ENCODE data around the gene ANKRD44.

Gene ANKRD44

GRCh38 chr2:197256021-197256420 is 54.6 kb downstream of the ANKRD44 start:
- Histone ChIP-seq H3K4me3 (peak overlapping the region; percentile 55), H3K27ac (peak overlapping the region; percentile 41 to 63)
- no peak for DNase-seq (ENCODE audit: low spot score)
- no peak for TF ChIP-seq CTCF (IDR thresholded peaks at IDR 0.05)

- peak; percentile 82 for DNase-seq (ENCODE audit: low spot score)
- H3K4me3 ChIP-seq = peak overlapping the region; percentile 55
- peak overlapping the region; percentile 41 to 63 for H3K27ac ChIP-seq
- no peak for TF ChIP-seq CTCF (IDR thresholded peaks at IDR 0.05)
Observed at GRCh38 chr2:197255543-197255942, 55.0 kb downstream of the ANKRD44 start.

DNA sequence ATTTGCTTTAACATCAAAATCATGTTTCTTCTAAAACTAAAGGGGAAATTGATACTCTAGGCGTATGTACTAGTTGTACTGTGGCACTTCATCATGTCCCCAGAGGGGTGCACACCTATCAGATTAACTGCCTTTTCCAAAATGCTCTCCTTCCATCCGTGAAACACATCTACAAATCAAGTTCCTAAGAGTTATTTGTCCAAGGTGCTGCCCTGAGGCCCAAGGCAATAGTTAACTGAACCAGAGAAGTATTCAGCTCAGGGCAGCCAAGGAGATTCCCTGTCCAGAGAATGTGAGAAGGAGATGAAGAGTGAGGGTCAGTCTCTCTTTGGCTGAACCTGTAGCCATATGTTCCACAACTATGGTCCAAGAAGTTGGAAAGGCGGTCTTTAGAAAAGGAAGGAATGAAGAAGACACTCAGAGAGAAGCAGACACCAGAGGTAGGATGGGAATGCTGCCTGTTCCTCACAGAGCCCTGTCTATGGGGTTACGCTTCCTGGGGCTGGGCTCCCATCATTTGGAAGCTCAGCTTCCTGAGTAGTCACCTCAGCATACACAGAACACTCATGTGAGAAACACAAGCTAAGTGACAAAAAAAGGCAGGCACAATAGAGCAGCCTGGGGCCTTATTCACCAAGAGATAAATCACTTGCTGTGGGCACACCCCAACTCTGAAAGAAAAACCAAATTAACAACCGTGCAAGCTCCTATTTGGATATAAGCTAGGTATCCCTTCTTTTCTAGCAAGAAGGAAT is 55.6 kb downstream of the ANKRD44 start:
- Histone ChIP-seq H3K27ac (peak overlapping the region; percentile 41 to 63), H3K4me3 (peak overlapping the region; percentile 55)
- no peak for DNase-seq (ENCODE audit: low spot score)
- TF ChIP-seq CTCF (IDR thresholded peaks at IDR 0.05) = no peak

GRCh38 chr2:197251576-197251975 is 59.0 kb downstream of the ANKRD44 start:
- Histone ChIP-seq H3K4me3 (no peak overlapping the region), H3K27ac (no peak overlapping the region)
- DNase-seq (ENCODE audit: low spot score) = no peak
- TF ChIP-seq CTCF (IDR thresholded peaks at IDR 0.05) = no peak

GRCh38 chr2:197251163-197251562 is 59.4 kb downstream of the ANKRD44 start:
- no peak for DNase-seq (ENCODE audit: low spot score)
- Histone ChIP-seq H3K27ac (no peak overlapping the region), H3K4me3 (no peak overlapping the region)
- TF ChIP-seq CTCF (IDR thresholded peaks at IDR 0.05) = no peak

- TF ChIP-seq CTCF (IDR thresholded peaks at IDR 0.05) = no peak
- Histone ChIP-seq H3K27ac (peak overlapping the region in 1 of 2 donors; percentile 15), H3K4me3 (no peak overlapping the region)
- DNase-seq (ENCODE audit: low spot score) = no peak
Observed at GRCh38 chr2:197250084-197250397, 60.5 kb downstream of the ANKRD44 start.

DNA sequence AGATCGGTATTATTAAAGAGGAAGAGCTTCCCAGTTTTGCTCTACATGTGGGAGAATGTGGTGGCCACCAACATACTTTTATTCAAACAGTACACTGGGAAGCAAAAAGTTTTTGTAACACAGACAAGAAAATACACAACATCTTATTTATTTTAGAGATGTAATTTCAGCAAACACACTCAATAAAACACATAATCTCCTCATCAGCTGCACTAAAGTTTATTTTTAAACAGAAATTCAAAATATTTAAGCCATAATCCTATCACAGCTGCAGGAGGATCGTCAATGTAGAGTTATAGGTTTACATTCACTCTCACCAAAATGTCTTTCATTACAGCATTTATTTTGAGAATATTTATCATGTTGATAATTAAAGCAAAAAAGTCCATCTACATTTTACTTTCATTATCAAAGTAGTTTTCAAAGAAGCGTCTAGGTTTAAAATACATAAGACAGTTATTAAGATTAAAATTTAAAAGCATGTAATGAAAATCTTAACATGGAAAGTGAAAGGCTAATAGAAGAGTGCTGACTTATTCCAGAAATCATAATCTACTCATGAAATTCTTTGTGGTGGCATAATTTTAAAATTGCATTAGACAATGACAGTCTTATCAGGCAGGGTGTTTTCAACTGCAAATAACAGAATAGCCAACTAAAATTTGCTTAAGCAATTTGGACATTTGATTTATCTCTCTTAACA is 61.0 kb downstream of the ANKRD44 start:
- DNase-seq (ENCODE audit: low spot score) = no peak
- Histone ChIP-seq H3K4me3 (no peak overlapping the region), H3K27ac (peak overlapping the region in 1 of 2 donors; percentile 15)
- TF ChIP-seq CTCF (IDR thresholded peaks at IDR 0.05) = no peak

All from coronary artery (tissue), 2 donors.